ENCODE data around the gene RAP1GAP2.
"Not testable (repeated sequence)": the region's sequence is repeated elsewhere in the genome, so short reads cannot be mapped to it uniquely, and the experiment has no call there.

RAP1GAP2 gene

DNA sequence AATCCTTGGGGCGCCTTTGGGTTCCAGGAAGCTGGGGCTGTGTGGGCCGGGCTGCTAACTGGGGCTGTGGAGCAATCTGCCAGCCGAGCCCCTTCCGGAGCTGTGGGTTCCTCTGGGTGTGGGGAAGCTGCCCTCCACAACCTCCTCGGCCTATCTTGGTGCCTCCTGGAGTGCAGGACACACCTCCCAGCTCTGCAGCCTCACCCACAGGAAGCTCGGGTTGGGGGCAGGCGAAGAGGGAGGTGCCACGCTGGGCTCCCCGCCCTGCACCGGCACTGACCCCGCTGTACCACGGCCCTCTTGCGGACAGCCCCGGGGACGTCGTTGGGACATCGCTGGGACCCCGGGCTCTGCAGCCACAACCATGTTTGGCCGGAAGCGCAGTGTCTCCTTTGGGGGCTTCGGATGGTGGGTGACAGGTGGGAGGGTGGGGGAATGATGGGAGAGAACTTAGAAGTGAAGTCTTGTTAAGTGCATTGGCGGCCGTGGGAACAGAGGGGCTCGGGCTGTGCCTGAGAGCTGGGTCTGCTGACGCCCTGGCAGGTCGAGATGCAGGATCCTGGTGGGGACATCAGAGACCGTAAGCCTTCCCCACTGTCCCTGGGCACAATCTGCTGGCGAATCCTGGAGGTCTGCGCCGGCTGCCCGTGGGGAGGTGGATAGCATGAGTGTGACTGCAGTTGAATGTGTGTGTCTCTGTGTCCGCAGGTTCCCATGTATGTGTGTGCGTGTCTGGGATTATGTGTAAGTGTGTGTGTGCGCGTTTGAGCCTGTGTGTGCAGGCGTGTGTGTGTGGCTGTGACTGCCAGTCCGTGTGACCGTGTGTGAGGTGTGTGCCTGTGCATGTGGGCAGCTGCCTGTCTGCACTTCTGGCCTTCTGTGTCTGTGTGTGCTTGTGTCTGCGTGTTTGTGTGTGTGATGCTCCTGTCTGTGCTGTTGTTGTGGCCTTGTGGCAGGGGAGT is at the start of gene RAP1GAP2:
Gene RAP1GAP2 (plus strand): TSS at position 275 of the 962 bp plus-strand sequence. CDS start 90 bp downstream, at position 365.
- no peak for DNase-seq (ENCODE audit: low spot score)

DNA sequence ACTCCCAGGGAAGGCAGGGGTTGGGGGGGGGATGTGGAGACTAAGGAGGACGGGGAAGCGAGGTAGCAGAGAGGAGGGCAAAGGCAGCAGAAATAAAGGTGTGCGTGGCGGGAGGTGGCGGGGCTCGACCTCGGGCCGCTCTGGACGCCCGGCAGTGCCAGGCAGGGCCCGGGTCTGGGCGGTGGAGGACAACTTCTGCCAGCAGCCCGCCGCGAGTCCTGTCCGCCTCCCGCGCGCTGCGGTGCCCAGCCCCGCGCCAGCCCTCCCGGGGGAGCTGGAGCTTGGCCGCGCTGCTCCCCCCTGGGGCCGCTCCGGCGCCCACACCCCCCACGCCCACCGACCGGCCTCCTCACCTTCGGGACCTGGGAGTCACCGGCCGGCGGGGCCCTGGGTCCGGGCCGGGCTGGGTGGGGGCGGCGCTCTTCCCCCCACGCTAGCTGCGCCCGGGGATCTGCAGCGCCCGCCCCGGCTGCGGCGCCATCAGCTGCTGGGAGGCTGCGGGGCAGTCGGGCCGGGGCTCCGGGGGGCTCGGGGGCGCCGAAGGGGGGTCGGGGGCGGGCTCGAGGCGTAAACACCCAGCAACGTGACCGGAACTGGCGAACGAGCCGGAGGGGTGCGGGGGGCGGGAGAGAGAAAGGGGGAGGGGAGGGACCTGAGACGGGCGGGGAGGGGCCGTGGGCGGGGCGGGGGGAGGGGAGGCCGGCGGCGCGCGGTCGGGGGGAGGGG is 47.0 kb upstream of the RAP1GAP2 start, which contains the start of gene CCDC92B:
Gene CCDC92B (minus strand): TSS at position 595 of the 726 bp plus-strand sequence. CDS start 14,507 bp downstream, outside the sequence.
- no peak for DNase-seq (ENCODE audit: low spot score)

DNA sequence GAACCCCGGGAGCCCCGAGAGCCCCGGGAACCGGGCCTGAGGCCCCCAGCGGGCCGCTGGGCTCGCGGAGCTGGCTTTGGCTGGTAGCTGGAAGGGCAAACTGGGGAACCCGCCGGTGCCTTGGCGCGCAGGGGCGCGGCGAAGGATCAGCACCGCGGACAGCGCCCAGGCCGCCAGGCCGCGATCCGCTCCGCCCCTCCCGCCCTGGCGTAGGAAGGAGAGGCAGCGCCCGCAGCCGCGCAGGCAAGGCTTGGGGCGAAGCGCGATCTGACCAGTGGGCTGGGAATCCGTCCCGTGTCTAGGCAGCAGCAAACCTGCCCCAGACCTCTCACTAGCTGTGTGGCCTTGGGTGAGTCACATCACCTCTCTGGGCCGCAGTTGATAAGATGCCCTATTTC is 46.5 kb upstream of the RAP1GAP2 start:
- peak; percentile 85 for DNase-seq (ENCODE audit: low spot score)

DNA sequence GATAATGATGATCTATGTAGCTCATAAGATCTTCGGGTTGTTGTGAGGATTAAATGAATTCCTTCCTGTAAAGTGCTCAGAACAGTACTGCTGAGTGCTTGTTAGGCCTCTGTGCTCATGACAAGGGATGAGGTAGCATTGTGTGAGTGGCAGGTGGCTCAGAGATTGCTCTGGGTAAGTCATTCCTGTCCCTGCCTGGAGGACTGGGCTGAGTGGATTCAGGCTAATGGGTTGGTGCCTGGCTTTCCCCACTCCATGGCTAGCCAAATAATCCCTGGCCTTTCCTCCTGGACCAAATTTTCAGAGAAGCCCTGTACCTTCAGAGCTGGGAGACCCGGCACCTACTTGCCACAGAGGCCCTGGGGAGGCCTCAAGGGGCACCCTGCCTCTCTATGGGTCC is 45.5 kb upstream of the RAP1GAP2 start:
- DNase-seq (ENCODE audit: low spot score) = no peak

DNA sequence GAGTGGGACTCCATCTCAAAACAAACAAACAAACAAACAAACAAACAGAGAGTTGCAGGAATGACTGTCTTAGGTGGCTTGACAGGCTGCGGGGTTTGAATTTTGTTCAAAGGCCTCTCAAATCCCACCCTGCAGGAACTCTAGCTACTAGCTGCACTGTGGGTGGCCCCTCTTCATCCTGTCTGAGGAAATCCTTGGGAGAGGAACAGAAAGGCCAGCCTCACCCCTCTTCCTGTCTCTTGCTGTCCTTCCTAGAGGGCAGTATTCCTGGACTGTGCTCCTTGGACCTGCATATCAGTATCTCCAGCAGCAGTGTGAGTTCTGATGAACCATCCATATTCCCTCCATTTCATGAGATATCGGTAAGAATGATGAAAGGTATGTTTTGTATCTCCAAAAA is 44.7 kb upstream of the RAP1GAP2 start:
- DNase-seq (ENCODE audit: low spot score) = no peak

DNA sequence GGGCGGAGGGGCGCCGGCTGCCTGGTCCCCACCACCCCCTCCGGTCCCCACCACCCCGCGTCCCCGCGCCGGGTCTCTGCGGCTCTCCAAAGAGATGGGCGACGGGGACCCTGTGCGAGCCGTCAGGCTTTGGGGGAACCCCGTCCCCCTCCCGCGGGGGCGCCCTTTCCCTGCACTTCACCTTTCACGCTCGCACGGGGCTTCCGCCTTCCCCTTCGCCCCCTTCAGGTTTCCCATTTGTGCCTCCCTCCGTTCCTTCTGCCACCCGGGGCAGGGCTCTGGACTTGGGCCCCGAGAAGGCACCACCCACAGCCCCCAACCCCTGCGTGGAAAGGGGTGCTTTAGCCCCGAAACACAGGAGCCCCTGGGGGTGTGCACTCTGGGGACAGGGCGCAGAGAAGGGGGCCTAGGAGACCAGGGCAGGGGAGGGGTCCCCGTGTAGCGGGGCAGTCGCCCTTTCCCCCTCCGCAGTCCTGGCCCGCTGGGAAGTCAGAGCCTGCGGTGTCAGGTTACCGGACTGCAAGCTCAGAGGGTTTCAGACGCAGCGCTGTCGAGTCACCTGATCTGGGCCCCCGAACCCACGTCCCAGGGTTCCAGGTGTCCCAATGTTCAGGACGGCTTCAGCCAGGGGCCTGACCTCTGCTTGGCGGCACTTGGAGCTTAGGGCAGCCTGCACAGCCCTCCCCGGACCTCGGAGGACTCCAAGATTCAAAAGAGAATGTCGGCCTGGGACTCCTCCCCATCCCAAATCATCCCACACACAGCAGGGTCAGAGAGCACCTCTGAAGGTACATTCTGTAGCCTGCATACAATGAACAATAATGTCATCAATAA is 40.1 kb upstream of the RAP1GAP2 start:
- DNase-seq (ENCODE audit: low spot score) = no peak

DNA sequence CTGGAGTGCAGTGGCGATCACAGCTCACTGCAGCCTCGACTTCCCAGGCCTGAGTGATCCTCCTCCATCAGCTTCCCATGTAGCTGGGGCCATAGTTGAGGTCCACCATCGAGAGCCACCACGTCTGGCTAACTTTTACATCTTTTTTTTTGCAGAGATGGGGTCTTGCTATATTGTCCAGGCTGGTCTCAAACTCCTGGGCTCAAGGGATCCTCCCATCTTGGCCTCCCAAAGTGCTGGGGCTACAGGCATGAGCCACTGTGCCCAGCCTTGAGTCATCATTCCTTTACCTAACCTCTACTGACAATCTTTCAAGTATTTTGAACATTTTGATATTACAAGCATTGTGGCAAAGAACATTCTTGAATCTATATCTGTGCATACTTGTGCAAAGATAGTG is 37.4 kb upstream of the RAP1GAP2 start:
- DNase-seq (ENCODE audit: low spot score) = no peak

DNA sequence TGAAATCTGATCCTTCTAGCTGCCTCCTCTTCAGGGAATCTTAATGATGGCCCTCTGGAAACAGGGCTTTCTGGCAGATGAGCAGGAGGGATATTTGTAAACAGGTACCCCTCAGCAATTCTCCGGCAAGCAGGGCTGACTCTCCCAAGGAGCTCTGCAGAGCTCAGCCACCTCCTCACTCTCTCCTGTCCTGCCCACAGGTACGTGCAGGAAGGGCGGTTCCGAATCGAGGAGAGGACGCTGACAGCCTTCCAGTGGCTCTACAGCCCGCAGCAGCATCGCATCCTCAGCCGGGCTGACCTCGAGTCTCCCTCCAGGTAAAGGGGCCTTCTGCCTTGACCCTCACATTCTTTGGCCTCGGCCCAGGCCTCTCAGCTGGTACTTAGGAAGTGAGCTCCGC is 26.1 kb upstream of the RAP1GAP2 start:
- no peak for DNase-seq (ENCODE audit: low spot score)

- no peak for DNase-seq (ENCODE audit: low spot score)
These were observed 21.0 kb upstream of the RAP1GAP2 start for GRCh38 chr17:2775206-2775605.

DNA sequence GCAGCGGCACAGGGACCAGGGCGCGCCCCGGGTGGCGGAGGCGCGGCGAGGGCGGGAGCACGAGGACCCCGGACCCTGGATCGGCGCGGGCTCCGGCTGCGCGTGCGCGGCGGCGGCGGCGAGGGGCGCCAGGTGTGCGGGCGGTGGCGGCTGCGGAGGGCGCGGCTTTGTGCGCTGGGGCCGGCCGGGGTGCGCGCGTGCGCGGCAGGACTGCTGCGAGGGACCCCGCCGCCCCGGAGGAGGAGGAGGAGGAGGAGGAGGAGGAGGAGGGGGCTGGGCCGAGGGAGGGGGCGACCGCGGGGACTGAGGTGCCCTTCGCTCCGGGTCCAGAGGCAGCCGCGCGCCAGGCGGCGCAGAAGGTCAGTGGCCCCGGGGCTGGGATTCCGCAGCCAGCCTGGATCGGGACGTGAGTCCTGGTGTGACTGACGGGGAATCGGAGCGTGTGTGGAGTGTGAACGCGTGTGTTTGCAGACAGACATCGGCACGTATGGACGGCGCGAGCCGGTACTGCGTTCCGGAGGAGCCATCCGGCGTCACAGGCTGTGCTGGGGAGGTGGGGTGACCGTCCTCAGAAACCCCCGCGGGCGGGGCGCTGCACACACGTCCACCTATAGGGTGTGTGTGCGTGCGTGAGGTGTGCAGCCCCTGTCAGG is 19.5 kb upstream of the RAP1GAP2 start:
- no peak for DNase-seq (ENCODE audit: low spot score)

DNA sequence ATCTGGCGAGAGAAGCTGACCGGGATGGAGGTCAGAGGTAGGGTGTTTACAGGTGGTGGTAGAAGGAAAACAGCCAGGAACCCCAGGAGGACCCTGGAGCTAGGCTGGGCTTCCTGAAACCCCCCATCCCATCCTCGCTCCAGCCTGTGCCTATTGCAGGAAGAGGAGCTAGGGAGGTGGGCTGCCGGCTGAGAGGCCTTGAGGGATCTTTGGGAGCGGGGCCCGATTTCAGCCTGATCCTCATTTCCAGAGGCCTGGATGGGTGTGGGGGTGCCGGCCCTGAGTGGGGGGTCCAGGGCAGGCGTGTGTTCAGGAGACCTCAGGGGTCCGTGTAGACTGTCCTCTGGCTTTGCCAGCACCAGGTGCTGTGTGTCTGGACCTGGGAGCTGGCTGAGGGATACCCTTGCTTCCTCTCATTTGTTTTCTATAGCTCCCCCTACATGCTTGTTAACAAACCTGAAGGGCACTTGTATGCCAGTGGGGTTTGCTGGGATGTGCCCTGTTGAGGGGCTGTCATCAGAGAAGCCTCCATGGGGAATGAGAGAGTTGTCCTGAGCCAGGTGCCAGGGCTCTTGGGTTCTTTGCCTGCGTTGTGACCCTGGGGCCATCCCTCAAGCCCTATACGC is 18.9 kb upstream of the RAP1GAP2 start:
- DNase-seq (ENCODE audit: low spot score) = no peak

DNA sequence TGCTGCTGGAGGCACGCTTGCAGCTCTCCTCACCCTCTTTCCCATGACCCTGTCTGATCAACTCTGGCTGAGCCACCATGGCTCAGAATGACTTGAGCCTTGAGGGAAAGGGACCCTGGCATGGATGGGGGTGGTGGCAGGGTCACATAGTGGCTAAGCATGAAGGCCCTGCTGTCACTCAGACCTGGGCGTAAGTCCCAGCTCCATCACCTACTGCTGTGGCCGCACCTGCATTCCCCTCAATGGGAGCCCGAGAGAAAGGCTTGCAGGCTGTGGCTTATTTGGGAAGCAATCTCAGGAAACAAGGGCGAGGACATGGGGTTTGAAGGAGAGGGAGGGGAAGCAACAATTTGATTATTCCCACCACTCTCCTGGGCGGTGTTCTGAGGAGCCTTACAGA is 17.7 kb upstream of the RAP1GAP2 start:
- no peak for DNase-seq (ENCODE audit: low spot score)

GRCh38 chr17:2779545-2779944 is 16.7 kb upstream of the RAP1GAP2 start:
- no peak for DNase-seq (ENCODE audit: low spot score)

GRCh38 chr17:2780256-2780655 is 16.0 kb upstream of the RAP1GAP2 start:
- DNase-seq (ENCODE audit: low spot score) = no peak

DNA sequence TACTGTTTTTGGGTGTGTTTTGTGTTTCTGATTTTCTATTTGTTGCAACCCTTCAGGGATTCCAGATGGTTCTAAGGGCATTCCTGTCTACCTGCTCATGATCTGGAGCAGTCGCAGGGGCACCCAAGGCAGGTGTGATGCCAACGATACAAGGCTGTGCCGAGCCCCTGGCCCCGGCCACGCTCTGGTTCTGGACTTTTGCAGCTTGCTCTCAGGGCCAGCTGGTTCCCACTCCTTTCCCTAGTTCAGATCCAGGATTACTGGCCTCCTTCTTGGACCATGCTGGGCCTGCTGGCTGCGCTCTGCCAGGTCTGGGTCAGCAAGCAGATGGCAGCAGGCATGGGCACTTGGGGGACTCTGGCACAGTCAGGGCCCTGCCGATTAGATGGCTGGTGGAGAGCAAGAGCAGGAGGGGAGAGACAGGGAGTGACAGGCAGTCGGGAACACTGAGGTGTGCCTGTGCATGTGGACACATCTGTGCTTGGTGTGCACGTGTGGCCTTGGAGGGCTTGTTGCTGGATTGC is 15.2 kb upstream of the RAP1GAP2 start:
- DNase-seq (ENCODE audit: low spot score) = no peak

GRCh38 chr17:2781598-2781997 is 14.6 kb upstream of the RAP1GAP2 start:
- DNase-seq (ENCODE audit: low spot score) = not testable (repeated sequence)

GRCh38 chr17:2782055-2782454 is 14.2 kb upstream of the RAP1GAP2 start:
- DNase-seq (ENCODE audit: low spot score) = no peak

DNA sequence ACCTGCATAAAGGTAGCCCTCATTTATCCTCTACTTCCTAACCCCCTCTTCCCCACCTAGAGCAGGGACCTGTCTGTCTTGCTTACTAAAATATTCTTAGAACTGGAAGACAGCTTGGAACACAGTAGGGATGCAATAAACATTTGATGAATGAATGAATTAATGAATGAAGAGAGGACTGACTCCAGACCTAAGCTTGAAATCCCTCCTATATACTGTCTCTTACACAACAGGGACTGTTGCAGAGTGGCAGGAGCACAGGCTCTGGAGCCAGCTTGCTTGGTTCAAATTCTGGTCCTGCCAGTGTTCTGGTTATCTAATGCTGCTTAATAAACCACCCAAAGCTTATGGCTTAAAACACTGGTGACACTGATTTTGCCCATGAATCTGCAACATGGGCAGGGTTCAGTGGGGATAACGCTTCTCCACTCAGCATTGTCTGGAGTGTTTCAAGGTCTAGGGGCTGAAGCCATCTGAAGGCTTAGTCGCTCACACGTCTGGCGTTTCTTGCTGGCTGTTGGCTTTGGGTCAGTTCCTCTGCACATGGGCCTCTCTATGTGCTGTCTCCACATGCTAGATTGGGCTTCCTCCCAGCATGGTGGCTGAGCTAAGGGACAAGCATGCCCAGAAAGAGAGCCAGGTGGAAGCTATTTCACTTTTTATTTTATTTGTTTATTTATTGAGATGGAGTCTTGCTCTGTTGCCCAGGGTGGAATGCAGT is 12.8 kb upstream of the RAP1GAP2 start:
- no peak for DNase-seq (ENCODE audit: low spot score)

GRCh38 chr17:2784864-2785263 is 11.4 kb upstream of the RAP1GAP2 start:
- DNase-seq (ENCODE audit: low spot score) = no peak

DNA sequence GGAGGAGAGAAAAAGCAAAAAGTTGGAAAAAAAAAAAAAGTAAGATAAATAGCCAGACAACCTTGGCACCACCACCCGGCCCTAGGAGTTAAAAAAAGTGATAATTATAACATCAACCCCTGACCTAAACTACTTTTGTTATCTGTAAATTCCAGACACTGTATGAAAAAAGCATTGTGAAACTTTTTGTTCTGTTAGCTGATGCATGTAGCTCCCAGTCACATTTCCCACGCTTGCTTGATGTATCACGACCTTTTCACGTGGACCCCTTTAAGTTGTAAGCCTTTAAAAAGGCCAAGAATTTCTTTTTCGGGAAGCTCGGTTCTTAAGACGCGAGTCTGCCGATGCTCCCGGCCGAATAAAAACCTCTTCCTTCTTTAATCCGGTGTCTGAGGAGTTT is 10.9 kb upstream of the RAP1GAP2 start:
- not testable (repeated sequence) for DNase-seq (ENCODE audit: low spot score)
